GM19463 (cell line): ENCODE measurements around the gene ADAMTS17.

Experiments
- ATAC-seq: cut with Tn5 transposase; IDR thresholded peaks from one replicate; pipeline ENCODE4 v1.9.1; 2021; ENCODE audit warnings: mild to moderate bottlenecking, moderate library complexity; ENCODE audit not compliant: unreplicated experiment

ADAMTS17 gene

DNA sequence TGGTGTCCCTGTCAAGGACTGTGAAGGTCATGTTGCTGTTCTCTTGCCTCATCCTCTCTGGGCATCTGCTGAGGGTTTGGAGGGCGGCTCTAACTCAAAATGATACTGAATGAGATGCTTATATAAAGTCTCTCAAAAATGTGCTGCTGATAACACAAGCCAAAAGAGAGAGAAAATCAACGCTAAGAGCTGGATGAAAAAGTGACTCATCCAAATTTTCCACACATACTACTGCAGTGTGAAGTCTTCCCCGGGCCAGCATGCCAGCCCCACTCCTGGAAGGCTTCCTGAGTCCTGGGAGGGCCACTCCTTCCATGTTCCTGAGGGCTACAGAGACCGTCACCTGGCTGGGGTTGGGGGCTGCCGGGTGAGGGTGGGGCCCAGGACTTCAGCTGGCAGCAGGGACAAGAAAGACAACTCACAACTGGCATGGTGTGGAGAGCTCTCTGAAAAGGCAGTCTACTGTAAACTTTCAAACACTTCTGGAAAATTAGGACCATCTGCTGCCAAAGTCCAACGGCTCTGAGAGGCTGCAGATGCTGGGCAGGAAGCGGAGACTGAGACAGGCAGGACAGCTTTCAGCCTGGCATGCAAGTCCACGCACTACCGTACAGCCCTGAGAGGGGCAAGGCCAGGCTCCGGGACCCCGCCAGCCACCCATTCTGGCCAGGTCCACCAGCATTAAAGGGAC lies 200.3 kb downstream of the ADAMTS17 start:
- ATAC-seq = no peak

GRCh38 chr15:100140527-100141308 lies 201.1 kb downstream of the ADAMTS17 start:
- ATAC-seq = no peak

DNA sequence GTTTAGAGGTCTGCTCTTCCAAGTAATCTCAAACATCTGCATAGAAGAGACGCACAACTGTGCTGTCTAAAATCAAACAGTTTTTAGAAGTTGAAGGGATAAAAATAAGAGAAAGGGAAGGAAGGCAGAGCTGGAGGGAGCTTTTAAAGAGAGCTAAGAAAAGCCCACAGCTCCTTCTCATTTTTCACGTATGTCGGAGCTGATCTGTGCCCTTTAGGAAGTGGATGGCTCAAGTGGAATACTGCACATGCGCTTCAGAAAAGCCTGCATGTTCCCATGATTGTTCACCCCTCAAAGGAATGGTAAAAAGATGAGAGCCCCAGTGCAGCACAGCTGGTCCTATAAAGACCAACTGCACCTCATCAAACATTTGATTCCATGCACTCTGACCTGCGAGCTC lies 207.2 kb downstream of the ADAMTS17 start:
- no peak for ATAC-seq

GRCh38 chr15:100134089-100134583 lies 207.6 kb downstream of the ADAMTS17 start:
- ATAC-seq = no peak

- ATAC-seq = no peak
Observed at GRCh38 chr15:100133001-100133400, 208.8 kb downstream of the ADAMTS17 start.

- ATAC-seq = no peak
Observed at GRCh38 chr15:100132309-100132708, 209.5 kb downstream of the ADAMTS17 start.

DNA sequence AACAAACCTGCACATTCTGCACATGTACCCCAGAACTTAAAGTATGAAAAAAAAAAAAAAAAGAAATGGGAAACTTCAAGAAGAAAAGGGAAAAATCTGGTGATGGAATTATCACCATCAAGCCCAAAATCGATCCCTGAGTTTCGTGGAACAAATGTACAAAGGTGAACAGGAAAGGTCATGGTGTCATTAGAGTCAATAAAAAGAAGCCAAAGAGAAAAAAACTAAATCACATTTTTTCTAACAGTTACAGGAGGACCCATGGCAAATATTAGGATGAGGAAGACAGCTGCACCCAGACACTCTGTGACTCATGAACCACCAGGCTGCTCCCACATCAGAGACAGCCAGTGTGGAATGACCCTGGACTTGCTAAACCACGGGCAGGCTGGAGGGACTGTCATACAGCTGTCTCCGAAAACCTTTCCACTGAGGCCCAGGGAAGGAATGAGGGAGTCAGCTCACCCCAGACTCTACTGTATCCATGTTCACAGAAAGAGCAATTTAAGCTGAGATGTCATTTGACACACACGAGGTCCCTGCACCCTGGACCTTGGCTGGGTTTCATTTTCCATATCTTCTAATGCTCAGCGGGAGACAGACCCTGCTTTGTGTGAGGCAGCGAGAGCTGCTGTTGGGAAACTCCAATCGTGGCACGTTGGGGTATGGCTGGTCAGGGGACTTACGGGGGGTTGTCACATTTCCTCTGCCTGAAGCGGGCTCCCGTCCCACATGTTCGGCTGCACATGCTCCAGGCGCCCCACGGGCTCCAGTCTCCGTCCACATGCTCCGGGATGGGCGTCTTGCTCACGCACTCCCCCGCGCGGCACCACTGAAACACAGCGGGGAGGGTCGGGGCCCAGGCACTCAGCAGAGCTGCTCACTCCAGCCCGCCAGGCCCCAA lies 210.2 kb downstream of the ADAMTS17 start:
- ATAC-seq = no peak

- ATAC-seq = no peak
Observed at GRCh38 chr15:100129677-100130076, 212.1 kb downstream of the ADAMTS17 start.

- ATAC-seq = no peak
Observed at GRCh38 chr15:100125401-100126191, 216.2 kb downstream of the ADAMTS17 start.

DNA sequence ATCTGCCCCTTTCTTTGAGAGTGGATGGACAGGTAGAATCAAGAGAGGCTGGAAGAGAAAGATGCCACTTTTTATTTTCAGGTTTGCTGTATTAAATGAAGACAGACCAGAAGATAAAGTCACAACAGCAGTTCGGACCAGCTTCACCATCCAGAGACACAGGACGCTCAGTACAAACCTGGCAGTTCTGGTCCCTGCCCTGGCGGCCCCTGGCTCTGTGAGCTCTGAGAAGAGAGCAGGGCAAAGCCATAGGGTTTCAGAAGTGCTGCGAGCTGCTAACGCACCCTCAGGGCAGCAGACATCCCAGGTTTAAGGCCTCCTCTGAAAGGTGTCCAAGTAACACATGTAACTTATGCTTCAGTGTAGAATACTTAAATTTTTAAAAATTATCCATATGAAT lies 216.8 kb downstream of the ADAMTS17 start:
- no peak for ATAC-seq

DNA sequence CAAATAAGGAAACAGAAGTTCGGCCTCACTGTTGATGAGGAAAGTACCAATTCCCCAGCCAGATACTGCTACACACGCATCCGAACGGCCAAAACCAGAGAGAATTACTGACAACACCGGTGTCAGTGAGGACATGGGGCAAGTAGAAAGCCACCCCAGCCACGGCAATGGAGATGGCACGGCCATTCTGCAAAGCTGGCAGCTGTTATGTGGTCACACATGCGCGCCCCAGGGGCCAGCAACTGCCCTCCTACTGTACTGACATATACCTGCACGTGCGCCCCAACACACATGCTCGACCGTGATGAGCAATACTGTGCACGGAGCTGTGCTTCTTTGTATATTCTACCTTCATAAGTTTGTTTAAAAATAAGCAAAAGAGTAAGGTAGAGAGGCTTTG lies 217.4 kb downstream of the ADAMTS17 start:
- ATAC-seq = no peak

DNA sequence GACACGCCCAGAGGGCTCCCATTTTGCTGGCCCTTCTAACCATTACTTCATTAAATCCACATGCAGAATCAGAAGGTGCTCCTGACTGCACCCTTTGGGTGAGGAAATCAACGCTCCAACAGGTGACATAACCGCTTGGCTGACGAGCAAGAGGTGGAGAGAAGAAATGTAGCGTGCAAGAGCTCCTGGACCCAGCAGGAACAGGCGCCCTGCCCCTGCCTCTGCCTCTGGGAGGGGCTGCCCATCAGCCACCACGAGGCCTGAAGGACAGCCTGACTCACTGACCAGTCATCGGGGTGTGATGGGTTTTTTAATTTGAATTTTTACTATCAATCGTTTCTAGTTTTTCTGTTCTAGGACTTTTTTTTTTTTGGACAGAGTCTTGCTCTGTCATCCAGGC lies 218.2 kb downstream of the ADAMTS17 start:
- ATAC-seq = no peak

- ATAC-seq = no peak
Observed at GRCh38 chr15:100121285-100121684, 220.5 kb downstream of the ADAMTS17 start.

DNA sequence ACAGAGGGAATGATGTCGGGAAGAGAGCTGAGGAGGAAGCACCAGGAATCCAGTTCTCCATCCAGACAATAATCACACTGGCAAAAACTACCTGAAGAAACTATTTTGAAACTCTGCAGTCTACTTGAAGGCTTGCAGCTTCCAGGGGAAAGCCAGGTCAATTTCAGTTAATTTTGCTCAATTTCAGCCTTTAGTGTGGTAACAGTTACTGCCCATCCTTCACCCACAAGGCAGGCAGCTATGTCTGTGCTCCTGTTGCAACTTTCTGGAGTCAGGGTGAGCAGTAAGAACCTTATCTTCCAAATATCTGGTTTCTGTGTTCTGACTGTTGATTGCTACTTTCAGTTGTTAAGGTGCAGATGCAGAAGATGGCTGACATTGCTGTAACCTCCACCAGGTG lies 221.7 kb downstream of the ADAMTS17 start:
- ATAC-seq = no peak

- ATAC-seq = no peak
Observed at GRCh38 chr15:100118546-100118945, 223.2 kb downstream of the ADAMTS17 start.

DNA sequence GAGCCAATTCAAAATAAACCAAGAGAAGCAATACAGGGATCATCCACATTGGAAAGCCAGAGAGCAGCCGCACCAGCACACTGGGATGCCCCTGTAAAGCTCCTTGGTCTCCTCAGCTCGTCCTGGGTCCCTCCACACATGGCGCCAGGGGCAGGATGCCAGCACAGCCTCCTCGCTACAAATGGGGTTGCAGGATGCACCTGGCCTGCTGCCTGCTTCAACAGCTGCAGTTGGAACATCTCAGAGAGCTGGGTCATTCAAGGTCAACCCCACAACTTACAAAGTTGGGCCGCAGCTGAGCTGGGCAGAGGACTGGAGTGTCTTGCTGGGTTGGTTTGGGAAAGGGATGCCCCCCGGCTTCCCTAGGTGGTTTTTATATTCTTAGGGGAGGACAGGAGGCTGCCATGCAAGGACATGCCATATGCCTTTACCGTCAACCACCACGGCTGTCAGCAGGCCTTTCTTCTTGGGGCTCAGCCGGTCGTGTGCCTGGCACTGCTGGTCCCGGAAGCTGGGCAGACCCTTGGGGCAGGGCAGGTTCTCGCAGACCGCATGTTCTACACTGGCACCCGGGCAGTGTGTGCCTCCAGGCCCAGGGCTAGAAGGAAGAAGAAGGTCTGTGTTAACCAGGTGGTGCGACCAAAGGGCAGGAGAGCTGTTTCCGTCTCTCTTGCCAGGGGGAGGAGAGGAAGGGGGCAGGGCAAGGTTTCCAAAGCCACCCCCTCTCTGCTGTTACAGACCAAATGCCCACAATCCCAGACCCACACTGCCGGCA lies 225.2 kb downstream of the ADAMTS17 start:
- no peak for ATAC-seq

GRCh38 chr15:100115711-100116090 lies 226.1 kb downstream of the ADAMTS17 start:
- ATAC-seq = no peak

- ATAC-seq = no peak
Observed at GRCh38 chr15:100115066-100115710, 226.6 kb downstream of the ADAMTS17 start.

- ATAC-seq = no peak
Observed at GRCh38 chr15:100114571-100114970, 227.2 kb downstream of the ADAMTS17 start.
